ENCODE data around the gene MEX3A.

- TF ChIP-seq, protein P1, sequence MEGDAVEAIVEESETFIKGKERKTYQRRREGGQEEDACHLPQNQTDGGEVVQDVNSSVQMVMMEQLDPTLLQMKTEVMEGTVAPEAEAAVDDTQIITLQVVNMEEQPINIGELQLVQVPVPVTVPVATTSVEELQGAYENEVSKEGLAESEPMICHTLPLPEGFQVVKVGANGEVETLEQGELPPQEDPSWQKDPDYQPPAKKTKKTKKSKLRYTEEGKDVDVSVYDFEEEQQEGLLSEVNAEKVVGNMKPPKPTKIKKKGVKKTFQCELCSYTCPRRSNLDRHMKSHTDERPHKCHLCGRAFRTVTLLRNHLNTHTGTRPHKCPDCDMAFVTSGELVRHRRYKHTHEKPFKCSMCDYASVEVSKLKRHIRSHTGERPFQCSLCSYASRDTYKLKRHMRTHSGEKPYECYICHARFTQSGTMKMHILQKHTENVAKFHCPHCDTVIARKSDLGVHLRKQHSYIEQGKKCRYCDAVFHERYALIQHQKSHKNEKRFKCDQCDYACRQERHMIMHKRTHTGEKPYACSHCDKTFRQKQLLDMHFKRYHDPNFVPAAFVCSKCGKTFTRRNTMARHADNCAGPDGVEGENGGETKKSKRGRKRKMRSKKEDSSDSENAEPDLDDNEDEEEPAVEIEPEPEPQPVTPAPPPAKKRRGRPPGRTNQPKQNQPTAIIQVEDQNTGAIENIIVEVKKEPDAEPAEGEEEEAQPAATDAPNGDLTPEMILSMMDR (IDR thresholded peaks at IDR 0.05) = peak; percentile 64
- no peak for TF ChIP-seq CHD4 (IDR thresholded peaks at IDR 0.05; ENCODE audit: borderline replicate concordance)
- TF ChIP-seq POLR2A (IDR thresholded peaks at IDR 0.05; ENCODE audit: low read length) = no peak
- no peak for TF ChIP-seq HDAC2 (IDR thresholded peaks at IDR 0.05)
- peak; percentile 58; the same call in 1 of the 2 replicates for TF ChIP-seq JUNB (IDR thresholded peaks at IDR 0.05)
- 0 out of 2 replicates have a peak, but pooled peaks have one; percentile 24 for TF ChIP-seq HOXA7 (CRISPR knock-in tag; IDR thresholded peaks at IDR 0.05)
- no peak for TF ChIP-seq HMGXB4 (CRISPR knock-in tag; IDR thresholded peaks at IDR 0.05; ENCODE audit: borderline replicate concordance)
- 0 out of 2 replicates have a peak, but pooled peaks have one; percentile 30 for TF ChIP-seq RFX5 (IDR thresholded peaks at IDR 0.05)
- TF ChIP-seq, protein P2, sequence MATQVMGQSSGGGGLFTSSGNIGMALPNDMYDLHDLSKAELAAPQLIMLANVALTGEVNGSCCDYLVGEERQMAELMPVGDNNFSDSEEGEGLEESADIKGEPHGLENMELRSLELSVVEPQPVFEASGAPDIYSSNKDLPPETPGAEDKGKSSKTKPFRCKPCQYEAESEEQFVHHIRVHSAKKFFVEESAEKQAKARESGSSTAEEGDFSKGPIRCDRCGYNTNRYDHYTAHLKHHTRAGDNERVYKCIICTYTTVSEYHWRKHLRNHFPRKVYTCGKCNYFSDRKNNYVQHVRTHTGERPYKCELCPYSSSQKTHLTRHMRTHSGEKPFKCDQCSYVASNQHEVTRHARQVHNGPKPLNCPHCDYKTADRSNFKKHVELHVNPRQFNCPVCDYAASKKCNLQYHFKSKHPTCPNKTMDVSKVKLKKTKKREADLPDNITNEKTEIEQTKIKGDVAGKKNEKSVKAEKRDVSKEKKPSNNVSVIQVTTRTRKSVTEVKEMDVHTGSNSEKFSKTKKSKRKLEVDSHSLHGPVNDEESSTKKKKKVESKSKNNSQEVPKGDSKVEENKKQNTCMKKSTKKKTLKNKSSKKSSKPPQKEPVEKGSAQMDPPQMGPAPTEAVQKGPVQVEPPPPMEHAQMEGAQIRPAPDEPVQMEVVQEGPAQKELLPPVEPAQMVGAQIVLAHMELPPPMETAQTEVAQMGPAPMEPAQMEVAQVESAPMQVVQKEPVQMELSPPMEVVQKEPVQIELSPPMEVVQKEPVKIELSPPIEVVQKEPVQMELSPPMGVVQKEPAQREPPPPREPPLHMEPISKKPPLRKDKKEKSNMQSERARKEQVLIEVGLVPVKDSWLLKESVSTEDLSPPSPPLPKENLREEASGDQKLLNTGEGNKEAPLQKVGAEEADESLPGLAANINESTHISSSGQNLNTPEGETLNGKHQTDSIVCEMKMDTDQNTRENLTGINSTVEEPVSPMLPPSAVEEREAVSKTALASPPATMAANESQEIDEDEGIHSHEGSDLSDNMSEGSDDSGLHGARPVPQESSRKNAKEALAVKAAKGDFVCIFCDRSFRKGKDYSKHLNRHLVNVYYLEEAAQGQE (IDR thresholded peaks at IDR 0.05) = no peak
- no peak for TF ChIP-seq ESRRA (IDR thresholded peaks at IDR 0.05; ENCODE audit: borderline replicate concordance, low read length)
- TF ChIP-seq BHLHE40 (IDR thresholded peaks at IDR 0.05; ENCODE audit: low read depth, low read length) = no peak
- no peak for TF ChIP-seq EHF (CRISPR knock-in tag; IDR thresholded peaks at IDR 0.05)
- TF ChIP-seq RCOR1 (IDR thresholded peaks at IDR 0.05; ENCODE audit: low read depth, low read length) = no peak
These were observed 43.9 kb upstream of the MEX3A start for GRCh38 chr1:156126043-156126629.

All from A549 (cell line).